ENCODE measurements around the gene OGFR.

DNA sequence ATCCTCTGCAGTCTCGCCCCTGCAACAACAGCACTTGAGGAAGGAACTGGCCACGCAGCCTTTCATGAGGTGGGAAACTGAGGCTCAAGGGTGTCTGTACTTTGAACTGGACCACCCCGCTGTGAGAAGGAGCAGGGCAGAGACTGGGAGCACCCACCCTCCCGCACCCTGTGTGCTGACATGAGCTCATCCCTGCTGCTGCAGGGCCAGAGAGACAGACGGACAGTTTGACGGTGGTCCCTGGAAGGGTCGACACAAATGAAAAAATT, 25.3 kb upstream of the OGFR start:
- TF ChIP-seq POLR2A (IDR thresholded peaks at IDR 0.05), result no peak
- TF ChIP-seq CTCF (IDR thresholded peaks at IDR 0.05), result no peak
